GM18867 (cell line): ENCODE data around the gene TMEM119.
"Not testable (repeated sequence)": the region's sequence is repeated elsewhere in the genome, so short reads cannot be mapped to it uniquely, and the experiment has no call there.

Source experiments
- ATAC-seq: cut with Tn5 transposase; IDR thresholded peaks from one replicate; pipeline ENCODE4 v1.9.1; 2021; ENCODE audit warnings: mild to moderate bottlenecking, moderate library complexity; ENCODE audit not compliant: unreplicated experiment

The TMEM119 gene

GRCh38 chr12:108586306-108586705, 11.6 kb downstream of the TMEM119 start:
- ATAC-seq = no peak

DNA sequence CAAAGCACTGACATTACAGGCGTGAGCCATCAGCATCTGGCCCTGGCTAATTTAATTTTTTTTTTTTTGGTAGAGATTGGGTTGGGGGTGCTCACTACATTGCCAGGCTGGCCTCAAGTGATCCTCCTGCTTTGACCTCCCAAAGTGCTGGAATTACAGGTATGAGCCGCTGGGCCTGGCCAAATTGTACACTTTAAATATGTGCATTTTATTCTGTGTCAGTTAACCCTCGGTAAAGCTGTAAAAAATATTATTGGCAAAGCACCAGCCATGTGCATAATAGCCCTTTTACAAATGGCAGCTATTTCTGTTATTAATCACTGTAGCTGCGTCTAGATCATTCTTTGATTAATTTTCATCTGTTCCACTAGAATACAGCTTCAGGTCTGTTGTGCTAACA, 12.0 kb downstream of the TMEM119 start:
- no peak for ATAC-seq

DNA sequence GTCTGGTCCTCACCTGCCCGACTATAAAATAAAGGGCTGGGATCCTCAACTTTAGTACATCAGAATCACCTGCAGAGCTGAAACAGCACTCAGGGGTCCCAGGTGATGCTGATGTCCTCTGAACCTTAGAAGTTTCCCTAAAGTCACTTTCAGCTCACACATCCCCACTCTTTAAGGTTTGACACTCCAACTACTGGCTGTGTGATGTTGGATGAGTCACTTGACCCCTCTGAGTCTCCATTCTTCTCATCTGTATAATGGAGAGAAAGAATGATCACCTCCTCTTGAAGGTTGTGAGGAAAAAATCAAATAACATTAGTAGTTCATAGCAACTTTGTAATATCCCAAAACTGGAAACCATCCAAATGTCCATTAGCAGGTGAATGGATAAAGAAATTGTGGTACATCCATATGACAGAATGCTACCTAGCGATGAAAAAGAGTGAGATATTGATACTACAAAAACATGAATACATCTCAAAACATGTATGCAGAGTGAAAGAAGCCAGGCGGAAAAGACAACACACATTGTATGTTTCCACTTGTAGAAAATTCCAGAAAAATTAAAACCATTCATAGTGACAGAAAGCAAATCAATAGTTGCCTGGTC, 13.3 kb downstream of the TMEM119 start:
- ATAC-seq = no peak

DNA sequence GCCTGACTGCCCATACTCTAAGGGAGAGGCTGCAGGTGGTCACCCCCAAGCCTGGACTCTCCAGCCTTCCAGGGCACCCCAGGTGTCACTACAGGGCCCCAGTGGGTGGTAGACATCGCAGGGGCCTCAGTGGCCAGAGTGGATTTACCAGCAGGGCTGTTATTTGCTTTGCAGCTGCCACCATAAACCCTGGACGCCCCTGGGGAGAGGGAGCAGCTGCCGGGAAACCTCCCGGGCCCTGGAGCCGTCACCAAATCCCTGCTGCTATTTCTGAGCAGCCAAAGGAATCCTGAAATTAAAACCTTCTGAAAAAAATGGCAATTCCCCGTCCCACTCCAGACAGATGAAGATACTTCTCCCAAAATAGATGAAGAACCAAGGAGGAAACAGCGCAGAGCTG, 13.9 kb downstream of the TMEM119 start:
- no peak for ATAC-seq

- ATAC-seq = no peak
These were observed 14.7 kb downstream of the TMEM119 start for GRCh38 chr12:108582978-108583770.

GRCh38 chr12:108582509-108582908, 15.4 kb downstream of the TMEM119 start:
- no peak for ATAC-seq

DNA sequence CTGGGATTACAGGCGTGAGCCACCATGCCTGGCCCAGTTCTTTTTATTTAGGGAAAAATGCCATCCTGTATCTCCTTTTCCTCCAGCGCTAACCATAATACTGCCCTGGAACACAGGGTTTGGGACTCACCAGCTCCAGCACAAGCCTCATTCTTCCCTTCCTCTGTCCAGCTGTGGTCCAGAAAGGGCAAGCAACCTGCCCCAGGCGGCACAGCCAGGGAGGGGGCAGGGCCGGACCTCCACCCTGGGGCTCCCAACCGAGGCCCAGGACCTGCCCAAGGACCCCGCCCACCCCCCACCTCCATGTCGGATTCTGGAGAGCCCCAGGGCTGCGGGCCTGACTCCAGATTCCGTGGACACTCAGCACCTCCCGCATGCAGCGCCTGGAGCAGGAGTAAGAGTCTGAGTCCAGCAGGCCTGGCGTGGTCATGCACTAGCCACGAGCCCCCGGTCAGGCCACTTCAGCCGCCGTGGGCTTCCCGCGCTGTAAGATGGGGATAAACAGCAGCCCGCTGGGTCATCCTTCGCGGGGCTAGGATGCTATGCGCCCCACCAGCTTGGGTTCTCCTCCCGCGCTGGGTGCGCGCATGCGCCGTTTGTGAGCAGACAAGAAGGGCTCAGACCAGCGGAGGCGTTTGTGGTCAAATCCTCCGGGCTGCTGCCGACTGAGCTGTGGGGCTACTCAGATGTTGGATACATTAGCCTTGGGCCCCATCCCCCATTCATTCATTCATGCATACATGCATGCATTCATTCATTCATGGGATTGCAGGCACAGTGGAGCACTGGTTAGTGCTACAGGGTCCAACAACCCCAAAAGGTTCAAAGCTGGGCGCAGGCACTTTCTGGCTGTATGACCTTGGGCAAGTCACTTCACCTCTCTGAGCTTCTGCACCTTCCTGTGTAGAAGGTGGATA, 16.3 kb downstream of the TMEM119 start:
- ATAC-seq = no peak

GRCh38 chr12:108580531-108580930, 17.4 kb downstream of the TMEM119 start:
- no peak for ATAC-seq

GRCh38 chr12:108578813-108579212, 19.1 kb downstream of the TMEM119 start:
- ATAC-seq = no peak

DNA sequence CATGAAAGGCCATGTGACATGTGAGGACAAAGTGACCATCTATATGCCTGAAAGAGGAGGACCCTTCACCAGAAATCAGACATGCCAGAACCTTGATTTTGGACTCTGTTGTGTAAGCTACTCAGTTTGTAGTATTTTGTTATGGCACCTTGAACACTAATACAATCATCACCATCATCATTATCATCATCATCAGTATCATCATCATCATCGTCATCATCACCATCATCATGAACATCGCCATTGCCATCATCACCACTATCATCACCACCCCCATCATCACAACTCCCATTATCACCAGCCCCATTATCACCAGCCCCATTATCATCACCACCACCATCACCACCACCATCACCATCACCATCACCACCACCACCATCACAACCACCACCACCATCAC, 19.6 kb downstream of the TMEM119 start:
- ATAC-seq = no peak

DNA sequence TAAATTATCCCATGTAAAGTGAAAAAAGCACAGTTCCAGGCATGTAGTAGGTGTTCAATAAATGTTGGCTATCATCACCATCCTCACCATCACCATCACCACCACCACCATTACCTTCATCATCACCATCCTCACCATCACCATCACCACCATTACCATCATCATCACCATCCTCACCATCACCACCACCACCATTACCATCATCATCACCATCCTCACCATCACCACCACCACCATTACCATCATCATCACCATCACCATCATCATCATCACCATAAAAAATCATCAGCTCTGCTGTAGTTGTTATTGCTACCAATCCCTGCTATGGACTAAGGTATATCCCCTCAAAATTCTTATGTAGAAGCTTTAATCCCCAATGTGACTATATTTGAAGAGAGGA, 20.4 kb downstream of the TMEM119 start:
- ATAC-seq = no peak

DNA sequence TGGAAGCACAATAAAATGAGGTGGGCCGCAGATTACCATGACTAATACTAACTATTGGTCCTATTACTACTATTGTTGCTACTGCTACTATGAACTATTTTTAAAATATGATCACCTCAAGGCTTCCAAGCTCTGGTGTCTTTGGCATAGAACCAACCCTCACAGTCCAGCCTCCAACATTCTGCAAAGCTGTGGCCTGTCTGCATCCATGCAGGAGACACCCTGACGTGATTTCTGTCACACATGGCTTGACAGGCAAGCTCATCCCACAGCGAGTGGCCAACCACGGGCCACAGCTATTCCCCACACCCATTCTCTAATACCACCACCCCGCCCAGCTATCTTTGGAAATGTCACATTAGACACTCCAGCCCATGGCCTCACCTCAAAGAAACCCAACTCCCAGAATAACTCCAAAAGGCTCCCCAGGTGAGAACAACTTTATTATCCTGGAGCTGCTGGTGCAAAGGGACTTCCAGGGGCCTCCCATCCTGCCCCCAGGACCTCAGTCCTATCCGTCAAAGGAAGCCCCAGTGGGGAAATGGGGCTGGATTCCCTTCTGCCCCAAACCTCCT, 21.1 kb downstream of the TMEM119 start:
- ATAC-seq = no peak

- ATAC-seq = no peak
These were observed 22.5 kb downstream of the TMEM119 start for GRCh38 chr12:108575199-108575912.

GRCh38 chr12:108574276-108574675, 23.6 kb downstream of the TMEM119 start:
- ATAC-seq = not testable (repeated sequence)

- no peak for ATAC-seq
These were observed 24.6 kb downstream of the TMEM119 start for GRCh38 chr12:108573317-108573716.

DNA sequence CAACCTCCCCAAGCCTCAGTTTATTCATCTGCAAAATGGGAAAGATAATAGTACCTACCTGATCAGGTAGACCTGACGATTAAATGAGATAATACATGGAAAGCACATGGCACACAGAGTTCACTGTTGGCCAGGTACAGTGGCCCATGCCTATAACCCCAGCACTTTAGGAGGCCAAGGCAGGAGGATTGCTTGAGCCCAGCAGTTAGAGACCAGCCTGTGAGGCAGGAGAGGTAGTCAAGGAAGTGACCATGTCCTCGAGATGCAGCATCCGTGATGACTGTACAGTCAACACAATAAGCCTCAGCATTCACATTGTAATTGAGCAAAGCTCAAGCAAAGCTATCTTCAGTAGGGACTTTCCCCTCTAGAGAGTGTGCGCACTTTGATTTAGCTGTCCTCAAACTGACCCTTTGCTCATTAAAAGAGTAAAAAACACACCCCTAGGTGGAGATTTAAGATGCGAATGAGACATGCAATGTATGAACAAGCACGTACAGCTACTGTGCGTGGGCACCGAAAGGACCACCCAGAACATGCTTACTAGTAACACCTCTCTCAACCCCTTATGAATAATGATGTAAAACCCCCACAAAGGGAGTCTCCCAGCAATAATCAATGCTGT, 25.6 kb downstream of the TMEM119 start:
- no peak for ATAC-seq

DNA sequence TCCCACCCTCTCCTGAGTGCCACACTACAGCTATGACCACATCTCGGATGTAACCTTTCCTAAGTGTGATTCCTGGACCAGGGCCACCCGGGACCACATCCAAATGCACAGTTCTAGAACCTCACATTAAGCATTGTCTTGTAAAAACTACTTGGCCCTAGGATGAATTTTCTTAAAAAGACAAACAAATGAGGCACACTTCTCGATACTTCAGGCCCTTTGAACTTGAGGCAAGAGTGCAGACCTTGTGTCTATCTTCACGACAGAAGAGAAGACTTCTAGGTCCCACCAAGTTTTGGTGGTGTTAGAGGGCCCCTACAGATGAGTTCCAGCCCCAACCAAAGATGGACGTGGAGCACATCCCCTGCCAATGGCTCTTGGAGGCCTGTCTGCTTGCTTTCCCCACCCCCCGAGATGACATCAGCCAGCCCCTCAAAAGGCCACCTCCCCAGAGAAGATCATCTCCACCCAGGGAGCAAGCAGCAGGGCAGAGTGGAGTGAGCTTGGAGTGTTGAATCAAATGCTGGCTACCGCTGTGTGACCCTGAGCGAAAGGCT, 26.2 kb downstream of the TMEM119 start:
- ATAC-seq = no peak

DNA sequence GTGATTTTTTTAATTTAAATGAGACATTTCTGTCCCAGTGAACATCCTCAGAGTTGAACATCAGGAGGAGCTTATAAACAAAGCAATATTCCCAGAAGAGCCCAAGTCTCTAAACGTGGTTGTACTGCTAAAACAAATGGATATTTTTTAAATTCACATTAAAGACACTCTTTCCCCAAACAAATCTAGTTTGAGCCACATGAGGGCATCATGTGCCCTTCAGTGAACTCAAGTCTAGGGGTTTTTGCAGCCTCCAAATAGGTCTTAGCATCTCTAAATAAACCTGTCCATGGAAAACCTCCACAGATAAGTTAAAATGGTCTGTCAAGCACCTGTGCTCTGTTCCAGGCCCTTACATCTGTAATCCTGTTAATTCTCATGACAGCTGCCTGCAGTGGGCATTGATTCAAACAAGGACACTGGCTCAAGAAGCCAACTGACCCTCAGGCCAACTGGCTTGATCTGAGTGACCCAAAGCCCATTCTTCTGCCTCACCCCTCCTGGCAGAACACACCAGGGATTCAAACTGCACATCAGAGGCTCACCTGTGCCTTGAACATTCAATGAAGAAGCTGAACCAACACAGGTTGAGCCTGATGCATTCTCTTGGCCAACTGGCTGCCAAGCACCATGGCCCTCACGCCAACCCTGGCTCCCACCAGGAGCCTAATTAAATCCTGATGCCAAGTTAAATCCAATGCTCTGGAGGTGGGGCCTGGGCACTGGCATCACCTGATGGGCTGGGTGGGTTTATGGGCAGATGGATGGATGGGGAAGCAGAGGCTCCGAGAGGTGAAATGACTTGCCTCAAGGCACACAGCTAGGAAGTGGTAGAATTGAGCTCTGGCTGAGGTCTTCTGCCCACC, 26.9 kb downstream of the TMEM119 start:
- no peak for ATAC-seq
